Neural crest cell (in vitro differentiated cells): ENCODE data around the gene TRAPPC10. TPM values are rescaled to one million over a fixed set of nuclear protein-coding genes. Genes with fewer than 3 reads are reported as not detected.

ENCODE experiments used
- DNase-seq: peaks from one replicate; pipeline ENCODE4 v3.0.0; 2021; ENCODE audit warnings: low read depth, mixed read lengths, low spot score
- H3K27ac Mint-ChIP-seq: one replicate; pipeline ENCODE4 v1.8.0; 2021; ENCODE audit warnings: mild to moderate bottlenecking, mixed read lengths; ENCODE audit not compliant: unreplicated experiment
- H3K27me3 Mint-ChIP-seq: 2 replicates; pipeline ENCODE4 v1.8.0; 2021; ENCODE audit warnings: low read depth, mild to moderate bottlenecking, mixed read lengths
- H3K36me3 Mint-ChIP-seq: 2 replicates; pipeline ENCODE4 v1.8.0; 2021; ENCODE audit warnings: low read depth, mild to moderate bottlenecking, mixed read lengths
- H3K4me1 Mint-ChIP-seq: 2 replicates; pipeline ENCODE4 v1.8.0; 2021; ENCODE audit warnings: mixed read lengths
- H3K4me3 Mint-ChIP-seq: one replicate; pipeline ENCODE4 v1.8.0; 2021; ENCODE audit warnings: mild to moderate bottlenecking, mixed read lengths
- H3K9me3 Mint-ChIP-seq: 2 replicates; pipeline ENCODE4 v1.8.0; 2021; ENCODE audit warnings: mixed read lengths
- total RNA-seq: library from RNA; stranded (reverse); gene quantifications from 2 replicates; pipeline ENCODE4 v1.2.1, GENCODE V29; 2021
- TF ChIP-seq, protein P1 (sequence below): fragments of 200-600 bp; sonication (generic); conservative IDR thresholded peaks from 2 replicates; pipeline ENCODE4 v1.5.0; 2021; ENCODE audit warnings: antibody characterized with exemption, mild to moderate bottlenecking

TRAPPC10 gene
- total RNA-seq, 1 donor from 2014 or later: 35.1 TPM

DNA sequence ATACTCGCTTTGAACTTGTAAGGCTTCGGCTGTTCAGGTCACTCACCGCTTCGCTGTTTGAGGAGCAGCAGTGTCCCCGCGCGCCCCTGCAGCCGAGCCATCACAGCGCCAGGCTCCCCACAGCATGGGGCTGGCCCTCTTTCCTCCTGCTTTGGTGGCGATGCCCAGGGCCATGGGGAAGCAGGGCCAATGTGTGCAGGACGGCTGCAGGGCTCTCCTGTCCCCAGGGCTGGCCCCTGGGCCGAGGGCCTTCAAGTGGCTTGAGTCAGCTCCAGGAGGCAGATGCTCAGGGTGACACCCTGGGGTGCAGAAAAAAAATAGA lies 38.5 kb upstream of the TRAPPC10 start:
- H3K27ac Mint-ChIP-seq: no peak overlapping the region
- H3K27me3 Mint-ChIP-seq: no peaks in the 10 kb centered on the region
- no peak overlapping the region for H3K4me3 Mint-ChIP-seq
- H3K9me3 Mint-ChIP-seq: no peaks in the 10 kb centered on the region
- peaks cover 17% of the 10 kb centered on the region for H3K4me1 Mint-ChIP-seq
- TF ChIP-seq, protein P1, sequence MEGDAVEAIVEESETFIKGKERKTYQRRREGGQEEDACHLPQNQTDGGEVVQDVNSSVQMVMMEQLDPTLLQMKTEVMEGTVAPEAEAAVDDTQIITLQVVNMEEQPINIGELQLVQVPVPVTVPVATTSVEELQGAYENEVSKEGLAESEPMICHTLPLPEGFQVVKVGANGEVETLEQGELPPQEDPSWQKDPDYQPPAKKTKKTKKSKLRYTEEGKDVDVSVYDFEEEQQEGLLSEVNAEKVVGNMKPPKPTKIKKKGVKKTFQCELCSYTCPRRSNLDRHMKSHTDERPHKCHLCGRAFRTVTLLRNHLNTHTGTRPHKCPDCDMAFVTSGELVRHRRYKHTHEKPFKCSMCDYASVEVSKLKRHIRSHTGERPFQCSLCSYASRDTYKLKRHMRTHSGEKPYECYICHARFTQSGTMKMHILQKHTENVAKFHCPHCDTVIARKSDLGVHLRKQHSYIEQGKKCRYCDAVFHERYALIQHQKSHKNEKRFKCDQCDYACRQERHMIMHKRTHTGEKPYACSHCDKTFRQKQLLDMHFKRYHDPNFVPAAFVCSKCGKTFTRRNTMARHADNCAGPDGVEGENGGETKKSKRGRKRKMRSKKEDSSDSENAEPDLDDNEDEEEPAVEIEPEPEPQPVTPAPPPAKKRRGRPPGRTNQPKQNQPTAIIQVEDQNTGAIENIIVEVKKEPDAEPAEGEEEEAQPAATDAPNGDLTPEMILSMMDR: no peak
- no peak for DNase-seq
- H3K36me3 Mint-ChIP-seq: peaks cover 4% of the 10 kb centered on the region

DNA sequence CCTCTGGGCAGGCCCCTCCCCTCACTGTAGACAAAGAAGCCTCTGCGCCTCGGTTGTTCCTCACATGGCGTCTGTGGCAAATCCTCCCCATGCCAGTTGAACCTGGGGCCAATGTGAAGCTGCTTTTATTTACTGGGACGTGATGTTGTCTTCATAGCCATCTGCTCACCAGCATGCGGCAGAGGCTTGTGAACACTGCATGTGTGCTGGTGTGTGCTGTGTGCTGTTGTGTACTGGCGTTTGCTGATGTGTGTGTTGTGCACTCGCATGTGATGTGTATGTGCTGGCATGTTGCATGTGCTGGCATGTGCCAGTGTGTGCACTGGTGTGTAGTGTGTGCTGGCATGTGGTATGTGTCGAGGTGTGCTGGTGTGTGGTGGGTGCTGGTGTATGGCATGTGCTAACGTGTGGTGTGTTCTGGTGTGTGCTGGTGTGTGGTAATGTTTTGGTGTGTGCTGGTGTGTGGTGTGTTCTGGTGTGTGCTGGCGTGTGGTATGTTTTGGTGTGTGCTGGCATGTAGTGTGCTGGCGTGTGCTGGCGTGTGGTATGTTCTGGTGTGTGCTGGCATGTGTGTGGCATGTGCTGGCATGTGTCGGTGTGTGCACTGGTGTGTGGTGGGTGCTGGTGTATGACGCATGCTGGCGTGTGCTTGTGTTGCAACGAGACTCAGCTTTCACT lies 37.2 kb upstream of the TRAPPC10 start:
- DNase-seq: no peak
- Mint-ChIP-seq H3K27ac (no peak overlapping the region), H3K4me3 (no peak overlapping the region), H3K36me3 (peaks cover 4% of the 10 kb centered on the region), H3K4me1 (peaks cover 17% of the 10 kb centered on the region), H3K9me3 (no peaks in the 10 kb centered on the region), H3K27me3 (no peaks in the 10 kb centered on the region)
- TF ChIP-seq, protein P1: no peak

GRCh38 chr21:43975469-43976098 lies 36.5 kb upstream of the TRAPPC10 start:
- Mint-ChIP-seq H3K9me3 (no peaks in the 10 kb centered on the region), H3K27ac (no peak overlapping the region), H3K4me1 (peaks cover 17% of the 10 kb centered on the region), H3K4me3 (no peak overlapping the region), H3K27me3 (no peaks in the 10 kb centered on the region), H3K36me3 (peaks cover 4% of the 10 kb centered on the region)
- TF ChIP-seq, protein P1: peak; percentile 98
- peak; percentile 75 for DNase-seq

DNA sequence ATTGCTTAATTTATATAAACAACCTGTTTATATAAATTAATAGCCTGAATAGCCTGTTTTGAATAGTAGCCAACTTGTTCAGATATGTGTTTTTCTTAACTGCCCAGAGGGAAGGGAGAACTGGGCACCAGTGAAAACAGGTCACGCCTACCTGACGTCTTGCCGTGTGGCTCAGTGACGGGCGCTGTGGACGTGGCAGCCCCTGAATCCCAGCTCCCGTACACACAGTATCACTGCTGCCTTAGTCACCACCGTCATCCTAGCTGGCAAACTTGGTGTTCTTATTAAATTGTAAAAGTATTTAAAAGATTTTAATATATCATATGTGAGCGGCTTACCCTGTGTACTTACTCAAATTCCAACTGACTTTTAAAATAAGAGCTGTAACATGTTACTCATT lies 35.4 kb upstream of the TRAPPC10 start:
- H3K27me3 Mint-ChIP-seq: no peaks in the 10 kb centered on the region
- H3K36me3 Mint-ChIP-seq: peaks cover 4% of the 10 kb centered on the region
- no peak for DNase-seq
- TF ChIP-seq, protein P1: no peak
- H3K27ac Mint-ChIP-seq: no peak overlapping the region
- no peak overlapping the region for H3K4me3 Mint-ChIP-seq
- peaks cover 17% of the 10 kb centered on the region for H3K4me1 Mint-ChIP-seq
- no peaks in the 10 kb centered on the region for H3K9me3 Mint-ChIP-seq

GRCh38 chr21:43978060-43978459 lies 34.0 kb upstream of the TRAPPC10 start:
- H3K27me3 Mint-ChIP-seq: no peaks in the 10 kb centered on the region
- H3K4me3 Mint-ChIP-seq: no peak overlapping the region

More at GRCh38 chr21:43978060-43978459, 34.0 kb upstream of the TRAPPC10 start:
- DNase-seq: no peak
- no peak overlapping the region for H3K27ac Mint-ChIP-seq
- no peaks in the 10 kb centered on the region for H3K9me3 Mint-ChIP-seq
- TF ChIP-seq, protein P1: no peak
- H3K4me1 Mint-ChIP-seq: peaks cover 17% of the 10 kb centered on the region
- H3K36me3 Mint-ChIP-seq: peaks cover 4% of the 10 kb centered on the region
